HG03159 (cell line): ENCODE data around the gene RANBP3L.

ENCODE experiments used
- ATAC-seq: cut with Tn5 transposase; IDR thresholded peaks from one replicate; pipeline ENCODE4 v1.9.1; 2021; ENCODE audit warnings: mild to moderate bottlenecking, moderate library complexity; ENCODE audit not compliant: unreplicated experiment

Gene RANBP3L

DNA sequence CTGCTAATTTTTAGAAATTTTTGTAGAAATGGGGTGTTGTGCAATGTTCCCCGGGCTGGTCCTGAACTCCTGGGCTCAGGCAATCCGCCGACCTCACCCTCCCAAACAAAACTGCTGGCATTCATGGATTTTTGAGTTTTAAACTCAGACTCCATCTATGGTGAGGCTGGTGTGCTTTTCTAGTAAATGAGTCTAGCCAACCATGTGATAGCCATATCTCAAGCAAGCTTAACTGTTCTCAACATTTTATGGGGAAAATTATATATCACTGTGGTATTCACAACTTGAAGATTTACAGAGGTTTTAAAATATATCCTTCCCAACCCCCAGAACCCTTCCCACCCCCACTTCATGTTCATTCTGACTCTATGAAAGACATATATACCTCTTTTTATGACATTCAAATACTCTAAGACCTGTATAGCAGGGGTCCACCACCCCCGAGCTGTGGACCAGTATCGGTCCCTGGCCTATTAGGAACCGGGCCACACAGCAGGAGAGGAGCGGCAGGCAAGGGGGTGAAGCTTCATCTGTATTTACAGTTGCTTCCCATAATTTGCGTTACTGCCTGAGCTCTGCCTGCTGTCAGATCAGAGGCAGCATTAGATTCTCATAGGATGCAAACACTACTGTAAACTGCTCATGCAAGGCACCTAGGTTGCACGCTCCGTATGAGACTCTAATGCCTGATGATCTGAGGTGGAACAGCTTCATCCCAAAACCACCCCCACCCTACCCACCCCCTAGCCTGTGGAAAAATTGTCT lies 55.5 kb downstream of the RANBP3L start:
- ATAC-seq: no peak

DNA sequence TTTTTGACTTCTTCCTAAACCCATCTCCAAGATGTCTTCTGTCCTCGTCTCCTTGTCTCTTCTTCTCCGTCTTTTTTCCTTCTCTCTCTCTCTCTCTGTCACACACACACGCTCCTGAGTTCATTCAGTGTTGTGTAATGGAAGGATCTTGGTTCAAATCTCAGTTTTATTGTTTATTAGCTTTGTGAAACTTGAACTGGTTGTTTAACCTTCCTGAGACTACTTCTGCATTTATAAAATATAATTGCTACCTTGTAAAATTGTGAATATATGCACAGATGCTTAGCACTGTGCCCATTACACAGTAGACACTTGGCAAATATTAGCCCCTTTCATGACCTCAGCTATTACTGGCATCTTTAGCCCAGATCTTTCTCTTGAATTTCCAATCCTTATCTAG lies 57.6 kb downstream of the RANBP3L start:
- no peak for ATAC-seq

GRCh38 chr5:36243653-36244052 lies 58.0 kb downstream of the RANBP3L start:
- no peak for ATAC-seq

DNA sequence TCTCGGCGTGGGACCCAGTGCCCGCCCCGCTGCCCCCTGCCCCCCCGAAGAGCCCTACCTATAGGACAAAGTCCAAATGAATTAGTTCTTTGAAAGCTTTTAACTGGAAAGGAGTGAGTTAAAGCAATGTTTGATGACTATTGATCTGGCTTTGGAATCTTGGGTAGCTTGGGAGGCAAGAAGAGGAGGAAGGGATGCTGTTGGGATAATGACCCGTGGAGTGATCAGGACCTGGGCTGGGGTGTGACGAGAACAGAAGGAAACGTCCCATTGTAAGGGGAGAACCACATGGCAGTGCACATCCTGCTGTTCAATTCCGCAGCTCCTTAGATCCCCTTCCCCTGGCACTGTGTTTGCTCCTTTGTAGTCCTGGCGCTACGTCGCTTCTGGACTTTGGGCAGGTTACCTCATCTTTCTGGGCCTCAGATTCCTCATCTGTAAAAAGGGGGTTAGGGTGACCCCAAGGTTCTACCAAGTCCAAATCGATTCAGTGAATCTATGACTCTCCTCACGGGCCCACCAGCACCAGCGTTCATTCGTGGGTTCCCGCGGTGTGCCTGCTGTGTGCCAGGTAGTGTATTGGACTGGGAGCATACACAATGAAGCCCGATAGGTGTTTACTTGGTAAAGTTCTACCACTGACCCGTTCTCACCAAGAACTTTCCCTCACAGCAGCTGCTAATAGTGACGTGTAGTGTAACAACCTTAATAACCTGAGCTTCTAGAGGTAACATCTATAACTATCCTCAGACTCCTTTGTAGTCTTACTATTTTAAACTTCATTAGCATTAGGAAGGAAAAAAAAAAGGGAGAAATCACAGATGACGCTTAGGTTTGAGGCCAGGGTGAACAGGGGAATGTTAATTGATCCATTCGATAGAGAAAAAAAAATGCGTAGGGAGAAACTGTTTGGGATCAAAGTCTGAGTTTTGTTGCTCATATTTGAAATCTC lies 58.9 kb downstream of the RANBP3L start:
- ATAC-seq: no peak

DNA sequence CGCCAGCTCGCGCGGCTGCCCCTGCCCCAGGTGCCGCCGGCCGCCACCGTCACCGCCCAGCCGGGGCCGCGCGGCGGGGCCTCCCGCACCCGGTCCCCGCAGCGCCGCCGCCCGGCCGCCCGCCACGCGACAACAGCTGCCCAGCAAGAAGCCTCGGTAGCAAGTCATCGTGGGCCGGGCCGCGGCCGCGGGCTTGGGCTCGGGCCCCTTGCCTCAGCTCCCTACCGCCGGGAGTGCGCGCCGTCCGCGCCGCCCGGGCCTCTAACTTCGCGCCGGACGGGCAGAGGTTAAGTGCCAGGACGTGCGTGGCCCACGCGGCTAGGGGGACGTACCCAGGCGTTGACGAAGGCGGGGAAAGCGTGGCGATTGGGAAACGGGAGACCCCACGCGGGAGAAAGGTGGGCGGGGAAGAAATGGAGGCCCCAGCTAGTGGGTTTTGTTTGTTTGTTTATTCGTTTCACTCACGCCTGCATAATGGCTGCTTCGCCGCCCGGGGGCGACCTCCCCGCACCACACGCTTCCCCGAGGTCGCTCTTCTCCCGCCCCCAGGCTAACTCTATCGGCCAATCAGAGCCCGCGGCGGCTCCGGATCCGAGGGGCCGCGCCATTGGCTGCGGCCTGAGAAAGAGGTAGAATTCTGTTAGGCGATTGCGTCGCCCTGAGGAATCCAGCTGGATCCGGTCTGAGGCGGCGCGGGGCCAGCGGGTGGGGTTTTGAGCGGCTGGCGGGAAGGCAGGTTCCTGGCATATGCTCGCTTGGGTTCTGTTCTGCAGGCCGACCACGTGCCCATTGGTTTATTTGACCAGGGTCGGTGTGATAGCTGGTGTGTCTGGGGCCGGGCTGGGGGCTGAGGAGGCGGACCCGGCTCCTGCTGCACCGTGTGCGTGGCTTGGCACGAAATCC lies 59.8 kb downstream of the RANBP3L start, which contains the start of gene NADK2:
TSS of gene NADK2 (minus strand) at position 295 of the 903 bp plus-strand sequence. CDS start at position 168, 127 bp downstream.
- peak; percentile 89 for ATAC-seq

DNA sequence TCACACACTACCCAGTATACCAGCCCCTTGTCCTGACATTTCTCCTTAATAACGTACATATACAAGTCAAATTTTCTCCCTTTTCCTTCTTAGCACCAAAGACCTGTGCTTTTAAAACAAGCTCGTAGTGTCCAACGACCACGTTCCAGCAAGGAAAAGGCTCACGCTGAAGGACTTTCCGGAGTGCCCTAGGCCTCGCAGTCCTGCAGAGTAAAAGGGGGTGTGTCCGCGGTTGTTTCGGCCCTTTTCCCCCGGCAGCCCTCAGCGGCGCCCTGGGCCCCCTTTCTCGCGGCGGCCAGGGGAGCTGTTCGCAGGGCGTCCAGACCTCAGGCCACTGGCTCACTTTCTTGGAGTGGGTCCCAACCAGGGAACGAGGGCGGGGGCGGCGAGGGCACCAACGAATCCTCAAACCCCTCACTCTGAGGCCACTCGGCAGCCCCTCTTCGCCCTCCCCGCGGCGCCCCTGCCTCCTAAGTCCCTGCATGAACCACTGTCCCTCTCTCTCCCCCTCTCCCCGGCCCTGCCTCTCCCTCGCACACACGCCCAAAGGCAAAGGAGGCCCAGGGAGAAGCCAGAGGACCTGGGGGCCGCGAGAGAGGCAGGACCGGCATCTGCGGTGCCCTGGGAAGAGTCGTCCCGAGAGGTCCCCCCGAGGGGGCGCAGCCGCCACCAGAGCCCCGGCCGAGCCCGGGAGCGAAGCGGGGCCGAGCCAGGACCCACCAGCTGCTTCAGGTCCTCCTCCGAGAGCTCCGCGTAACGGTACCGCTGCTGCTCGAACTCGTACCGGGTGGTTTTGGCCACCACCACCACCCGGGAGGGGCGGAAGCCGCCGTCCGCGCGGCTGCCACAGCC lies 60.7 kb downstream of the RANBP3L start:
- ATAC-seq: peak; percentile 30

DNA sequence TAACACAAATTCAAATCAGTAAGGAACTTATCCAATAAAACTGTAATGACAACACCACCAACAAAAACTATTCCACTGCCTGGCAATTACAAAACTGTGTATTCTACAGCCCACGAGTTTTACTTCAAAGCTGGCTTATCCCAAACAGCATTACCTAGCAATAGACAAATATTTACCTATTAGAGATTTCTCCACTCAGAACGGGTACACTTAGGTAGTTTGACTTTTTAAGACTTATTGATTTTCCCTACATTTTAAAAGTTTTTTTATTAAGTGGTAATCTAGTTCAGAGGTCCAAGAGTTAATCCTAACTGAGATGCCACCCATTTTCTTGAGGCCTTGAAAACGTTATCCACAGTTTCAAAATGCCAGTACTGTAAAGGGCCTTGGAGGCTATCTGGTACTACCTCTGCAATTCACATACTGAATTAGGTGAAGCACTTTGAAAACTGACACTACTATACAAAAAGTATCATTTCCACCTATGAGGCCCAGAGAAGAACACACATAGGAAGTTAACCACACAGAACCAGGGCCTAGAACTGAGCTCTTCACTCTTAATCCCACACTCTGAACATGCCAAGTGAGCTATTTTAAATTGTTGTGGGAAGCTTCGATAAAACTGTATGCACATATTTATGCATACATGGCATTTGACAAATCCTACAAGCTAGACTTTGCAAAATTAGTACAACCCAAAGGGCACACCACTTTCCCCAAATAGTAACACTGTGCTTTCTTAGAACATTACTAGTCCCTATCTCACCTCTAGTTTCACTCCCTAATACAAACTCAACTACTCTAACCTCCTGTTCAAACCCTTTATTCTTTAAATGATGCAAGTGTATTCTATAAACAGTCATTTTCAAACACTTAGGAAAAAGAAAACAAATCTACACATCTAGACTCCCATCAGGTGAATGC lies 62.1 kb downstream of the RANBP3L start:
- no peak for ATAC-seq

GRCh38 chr5:36238502-36239295 lies 63.0 kb downstream of the RANBP3L start:
- ATAC-seq: no peak

GRCh38 chr5:36237751-36238150 lies 64.0 kb downstream of the RANBP3L start:
- no peak for ATAC-seq

DNA sequence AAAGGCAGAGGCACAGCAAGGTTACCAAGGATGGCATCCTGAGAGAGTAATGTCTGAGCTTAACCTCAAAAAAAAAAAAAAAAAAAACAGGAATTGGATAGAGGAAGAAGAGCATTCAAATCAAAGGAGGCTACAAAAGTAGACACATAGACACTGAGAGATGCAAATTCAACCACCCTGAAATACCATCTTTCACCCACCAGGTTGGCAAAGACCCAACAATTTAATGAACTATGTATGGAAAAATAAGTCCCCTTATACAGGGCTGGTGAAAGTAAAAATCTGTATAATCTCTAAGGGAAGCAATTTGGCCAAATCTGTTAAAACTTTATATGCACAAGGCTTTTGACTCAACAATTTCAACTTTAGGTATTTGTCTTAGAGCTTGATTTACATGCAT lies 64.9 kb downstream of the RANBP3L start:
- no peak for ATAC-seq

GRCh38 chr5:36232533-36232932 lies 69.2 kb downstream of the RANBP3L start:
- no peak for ATAC-seq

DNA sequence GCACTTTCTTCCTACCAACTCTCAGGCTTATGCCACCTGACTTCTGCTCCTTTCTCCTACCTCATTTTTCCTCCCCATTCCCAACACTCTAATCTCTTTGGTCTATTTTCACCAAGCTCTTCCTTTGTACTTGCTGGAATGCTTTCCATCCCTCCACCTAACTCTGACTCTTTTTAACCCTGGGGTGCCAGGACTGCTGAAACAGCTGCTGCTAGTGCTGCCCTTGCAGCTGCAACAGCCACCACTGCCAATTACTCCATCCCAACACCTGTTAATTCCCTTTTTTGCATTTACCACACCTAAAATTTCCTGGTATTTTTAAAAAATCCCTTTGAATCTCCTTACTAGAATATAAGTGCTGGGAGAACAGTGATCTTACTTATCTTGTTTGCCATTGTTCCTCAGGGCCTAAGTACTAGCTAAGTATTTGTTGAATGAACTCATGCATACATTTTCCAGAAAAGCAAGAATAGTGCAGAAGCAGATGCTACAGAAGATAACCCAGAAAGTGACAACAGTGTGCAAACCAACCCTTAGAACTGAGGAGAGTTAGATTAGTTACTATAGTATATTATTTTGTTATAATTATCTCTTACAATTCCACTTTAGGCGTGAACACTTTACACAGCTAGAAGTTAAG lies 71.4 kb downstream of the RANBP3L start:
- ATAC-seq: no peak

- no peak for ATAC-seq
Measured at GRCh38 chr5:36228505-36228904, 73.2 kb downstream of the RANBP3L start.

DNA sequence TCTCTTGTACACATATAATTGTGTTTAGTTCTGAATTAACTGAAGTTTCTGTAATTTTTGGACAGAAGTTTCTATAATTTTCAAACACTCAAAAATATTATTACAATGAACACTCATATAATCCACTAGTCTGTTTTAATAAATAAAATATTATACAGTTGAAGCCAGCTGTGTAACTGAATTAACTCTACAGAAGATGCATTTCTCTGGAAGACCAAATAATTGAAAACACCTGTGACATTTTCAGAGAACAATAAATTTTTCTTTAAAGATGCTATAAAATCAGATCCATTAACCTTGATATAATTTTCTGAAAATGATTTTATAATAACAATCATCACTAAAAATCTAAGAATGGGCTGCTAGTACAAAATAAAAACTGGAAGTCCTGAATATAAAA lies 74.7 kb downstream of the RANBP3L start:
- ATAC-seq: no peak

DNA sequence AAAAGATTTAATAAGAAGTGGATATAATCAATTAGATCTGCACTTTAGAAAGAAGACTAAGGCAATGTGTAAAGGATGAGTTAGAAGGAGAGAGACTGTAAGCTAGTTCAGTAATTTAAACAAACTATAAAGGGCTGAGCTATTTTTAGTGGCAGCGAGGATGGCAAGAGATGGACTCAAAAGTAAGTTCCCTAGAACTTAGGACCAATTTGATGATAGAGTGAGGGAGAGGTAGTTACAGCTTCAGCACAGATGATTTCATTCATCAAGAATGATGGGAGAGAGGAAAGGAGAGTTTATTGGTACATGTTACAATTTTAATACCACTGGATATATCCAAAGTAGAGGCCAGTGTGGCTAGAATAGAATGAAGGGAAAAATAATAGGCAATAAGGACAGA lies 79.1 kb downstream of the RANBP3L start:
- ATAC-seq: no peak

GRCh38 chr5:36217988-36218387 lies 83.7 kb downstream of the RANBP3L start:
- no peak for ATAC-seq

DNA sequence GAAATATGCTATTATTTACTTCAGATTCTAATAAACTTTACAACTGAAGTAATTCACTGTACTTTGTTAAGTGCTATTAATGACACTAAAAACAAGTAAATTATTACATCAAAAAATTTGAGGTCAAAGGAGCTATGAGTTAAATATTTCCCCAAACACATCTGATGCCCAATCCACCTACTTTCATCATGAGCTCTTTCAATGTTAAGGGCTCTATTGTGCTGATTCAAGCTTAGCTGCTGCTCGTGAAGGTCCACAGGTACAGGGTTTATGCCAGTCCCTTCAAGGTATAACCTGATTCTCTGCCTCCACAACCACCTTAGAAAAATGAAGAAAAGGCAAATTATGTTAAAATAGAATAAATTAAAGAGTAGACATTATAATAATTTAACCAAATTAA lies 84.1 kb downstream of the RANBP3L start:
- no peak for ATAC-seq

- ATAC-seq: no peak
Measured at GRCh38 chr5:36215910-36216309, 85.8 kb downstream of the RANBP3L start.
